H1 (cell line): ENCODE data around the gene REL.

Source experiments
- CTCF ChIP-seq, 3 experiments: IDR thresholded peaks; 1 replicate in 2 of 3; 2 replicates in 1 of 3; pipeline versions ENCODE4 v1.5.1 to v1.6.1; 2011; ENCODE audit warnings: low read length in 3 of 3, mild to moderate bottlenecking in 3 of 3, inconsistent platforms in 2 of 3, low read depth in 1 of 3, moderate library complexity in 1 of 3; ENCODE audit not compliant: insufficient read depth in 1 of 3; ENCODE audit errors: control extremely low read depth in 1 of 3
- EP300 ChIP-seq, 2 experiments: IDR thresholded peaks; 1 replicate in 1 of 2; 2 replicates in 1 of 2; pipeline ENCODE4 v1.6.1; 2011 to 2012; ENCODE audit warnings: low read depth in 2 of 2, low read length in 2 of 2, mild to moderate bottlenecking in 2 of 2, borderline replicate concordance in 1 of 2, inconsistent platforms in 1 of 2, moderate library complexity in 1 of 2
- EZH2 ChIP-seq: fragments of 200-600 bp; sonication (generic); IDR thresholded peaks from 2 replicates; pipeline ENCODE4 v1.7.1; 2012; ENCODE audit warnings: low read depth, mild to moderate bottlenecking, moderate library complexity, low read length, inconsistent platforms; ENCODE audit not compliant: severe bottlenecking
- JUND ChIP-seq: IDR thresholded peaks from 2 replicates; pipeline ENCODE4 v1.6.1; 2011; ENCODE audit warnings: mild to moderate bottlenecking, improper control_type of control experiment, low read length
- KDM1A ChIP-seq: fragments of 200-600, 300-600 bp; sonication (generic); IDR thresholded peaks from 2 replicates; pipeline ENCODE4 v1.7.1; 2016; ENCODE audit warnings: mild to moderate bottlenecking, low read length, borderline replicate concordance
- NRF1 ChIP-seq: IDR thresholded peaks from 2 replicates; pipeline ENCODE4 v1.6.1; 2011; ENCODE audit warnings: mild to moderate bottlenecking, low read depth, low read length, improper control_type of control experiment
- POLR2A ChIP-seq, 2 experiments: IDR thresholded peaks; 1 replicate in 1 of 2; 2 replicates in 1 of 2; pipeline ENCODE4 v1.6.1; 2011; ENCODE audit warnings: low read depth in 2 of 2, low read length in 2 of 2, mild to moderate bottlenecking in 2 of 2; ENCODE audit errors: control extremely low read depth in 1 of 2
- RAD21 ChIP-seq, 2 experiments: IDR thresholded peaks in 1 of 2; conservative IDR thresholded peaks in 1 of 2; 2 replicates each; pipeline ENCODE4 v1.6.1; 2011; ENCODE audit warnings: low read depth in 2 of 2, low read length in 2 of 2, improper control_type of control experiment in 1 of 2, inconsistent platforms in 1 of 2, mild to moderate bottlenecking in 1 of 2, moderate library complexity in 1 of 2
- TAF1 ChIP-seq: IDR thresholded peaks from 2 replicates; pipeline ENCODE4 v1.6.1; 2011; ENCODE audit warnings: mild to moderate bottlenecking, low read depth, low read length
- TAF7 ChIP-seq: optimal IDR thresholded peaks from 2 replicates; pipeline ENCODE3; 2011; ENCODE audit warnings: low read depth, mild to moderate bottlenecking, inconsistent platforms, low read length, moderate library complexity, borderline replicate concordance
- YY1 ChIP-seq: IDR thresholded peaks from 2 replicates; pipeline ENCODE4 v1.6.1; 2011; ENCODE audit warnings: low read depth, mild to moderate bottlenecking, low read length
- TF ChIP-seq, protein P1 (sequence below): IDR thresholded peaks from 2 replicates; pipeline ENCODE4 v1.6.1; 2012; ENCODE audit warnings: inconsistent platforms

DNA sequence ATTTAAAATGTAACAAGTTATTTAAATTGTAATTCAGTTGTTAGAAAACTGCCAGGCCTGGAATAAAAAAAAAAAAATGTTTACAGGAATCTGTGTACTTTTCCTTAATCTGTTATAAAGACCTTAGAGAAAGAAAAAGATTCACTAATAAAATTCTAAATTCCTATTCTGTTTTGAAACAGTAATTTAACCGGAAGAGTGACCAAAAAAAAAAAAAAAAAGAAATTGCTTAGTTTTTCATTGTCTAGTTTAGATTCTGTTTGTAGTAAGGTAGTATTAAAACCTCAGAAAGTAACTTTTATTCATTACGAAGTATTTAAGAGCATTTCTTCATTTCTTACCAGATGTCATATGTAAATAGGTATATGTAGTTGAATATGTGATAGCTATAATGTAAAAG, 2.5 kb downstream of the REL start:
- no peak for TF ChIP-seq CTCF (IDR thresholded peaks at IDR 0.05; ENCODE audit: control extremely low read depth in 1 of 3, insufficient read depth in 1 of 3, low read depth in 1 of 3, low read length in 3 of 3)
- no peak for TF ChIP-seq YY1
- TF ChIP-seq, protein P1, sequence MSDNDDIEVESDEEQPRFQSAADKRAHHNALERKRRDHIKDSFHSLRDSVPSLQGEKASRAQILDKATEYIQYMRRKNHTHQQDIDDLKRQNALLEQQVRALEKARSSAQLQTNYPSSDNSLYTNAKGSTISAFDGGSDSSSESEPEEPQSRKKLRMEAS, result no peak
- no peak for TF ChIP-seq EZH2
- TF ChIP-seq EP300 (IDR thresholded peaks at IDR 0.05; ENCODE audit: borderline replicate concordance in 1 of 2, low read depth in 2 of 2, low read length in 2 of 2), result no peak
- TF ChIP-seq POLR2A (IDR thresholded peaks at IDR 0.05; ENCODE audit: control extremely low read depth in 1 of 2, low read depth in 2 of 2, low read length in 2 of 2), result no peak
- no peak for TF ChIP-seq RAD21 (IDR thresholded peaks at IDR 0.05 in 1 of 2, conservative IDR thresholded peaks at IDR 0.05 in 1 of 2; ENCODE audit: low read depth in 2 of 2, low read length in 2 of 2)
- TF ChIP-seq TAF7, result no peak
- no peak for TF ChIP-seq KDM1A
- TF ChIP-seq NRF1, result no peak
- TF ChIP-seq JUND, result no peak
- TF ChIP-seq TAF1, result no peak
